ENCODE data around the gene PTPRD.

DNA sequence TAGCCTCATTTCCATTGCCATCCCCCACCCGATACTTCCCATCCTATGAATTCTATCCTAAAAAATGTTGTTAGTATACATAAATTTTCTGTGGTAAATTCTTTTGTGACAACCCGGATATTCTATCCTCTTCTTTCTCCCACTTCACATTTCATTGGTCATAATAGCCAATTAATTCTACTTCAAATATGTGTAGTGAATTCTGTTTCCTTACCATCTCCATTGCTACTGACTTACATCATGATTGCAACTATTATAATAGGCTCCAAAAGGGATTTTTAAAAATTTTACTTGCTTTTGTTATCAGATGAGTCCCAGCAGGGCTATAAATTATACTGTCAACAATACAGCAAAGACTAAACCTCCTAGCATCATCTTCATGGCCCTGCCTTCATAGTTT lies 1326.8 kb downstream of the PTPRD start:
- TF ChIP-seq CTCF (IDR thresholded peaks at IDR 0.05): no peak
- TF ChIP-seq, protein P1, sequence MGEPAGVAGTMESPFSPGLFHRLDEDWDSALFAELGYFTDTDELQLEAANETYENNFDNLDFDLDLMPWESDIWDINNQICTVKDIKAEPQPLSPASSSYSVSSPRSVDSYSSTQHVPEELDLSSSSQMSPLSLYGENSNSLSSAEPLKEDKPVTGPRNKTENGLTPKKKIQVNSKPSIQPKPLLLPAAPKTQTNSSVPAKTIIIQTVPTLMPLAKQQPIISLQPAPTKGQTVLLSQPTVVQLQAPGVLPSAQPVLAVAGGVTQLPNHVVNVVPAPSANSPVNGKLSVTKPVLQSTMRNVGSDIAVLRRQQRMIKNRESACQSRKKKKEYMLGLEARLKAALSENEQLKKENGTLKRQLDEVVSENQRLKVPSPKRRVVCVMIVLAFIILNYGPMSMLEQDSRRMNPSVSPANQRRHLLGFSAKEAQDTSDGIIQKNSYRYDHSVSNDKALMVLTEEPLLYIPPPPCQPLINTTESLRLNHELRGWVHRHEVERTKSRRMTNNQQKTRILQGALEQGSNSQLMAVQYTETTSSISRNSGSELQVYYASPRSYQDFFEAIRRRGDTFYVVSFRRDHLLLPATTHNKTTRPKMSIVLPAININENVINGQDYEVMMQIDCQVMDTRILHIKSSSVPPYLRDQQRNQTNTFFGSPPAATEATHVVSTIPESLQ (CRISPR knock-in tag; IDR thresholded peaks at IDR 0.05): no peak
